Measurements from ENCODE around the gene ANXA2.

- no peak for TF ChIP-seq CTCF (conservative IDR thresholded peaks at IDR 0.05; ENCODE audit: low read length)
- TF ChIP-seq EZH2phosphoT487 (IDR thresholded peaks at IDR 0.05; ENCODE audit: borderline replicate concordance, low read depth, low read length) = no peak
Measured at GRCh38 chr15:60418096-60418495, 20.3 kb upstream of the ANXA2 start.
